ENCODE data around the gene RTL1. TPM values are rescaled to one million over a fixed set of nuclear protein-coding genes. Genes with fewer than 3 reads are reported as not detected.

The RTL1 gene
- 159 and 161 TPM in 2 replicates for total RNA-seq
- long read RNA-seq, full-length matches to known transcripts, result 3 of 6 reads
- long read RNA-seq, partial matches to known transcripts, result 1 of 6 reads
- long read RNA-seq, other reads (novel, unspliced or antisense), result 2 of 6 reads

GRCh38 chr14:100903672-100904185 is at the start of gene RTL1:
Gene RTL1 (minus strand): TSS chr14:100903722. CDS start chr14:100884788, 18,934 bp downstream.
- no peaks in the 10 kb centered on the region for H3K9me3 Mint-ChIP-seq (ENCODE audit: low read depth)
- peak within 1 kb of the TSS; percentile 86 for H3K27ac Mint-ChIP-seq
- H3K4me3 Mint-ChIP-seq (ENCODE audit: low read depth), result peak within 1 kb of the TSS; percentile 77

GRCh38 chr14:100950024-100950423 is 46.5 kb upstream of the RTL1 start:
- H3K9me3 Mint-ChIP-seq (ENCODE audit: low read depth), result no peaks in the 10 kb centered on the region
- no peak for TF ChIP-seq CTCF (IDR thresholded peaks at IDR 0.05; ENCODE audit: unreplicated experiment)
- no peak for DNase-seq (ENCODE audit: low spot score, unreplicated experiment)
- H3K27ac Mint-ChIP-seq, result no peak overlapping the region
- H3K27me3 Mint-ChIP-seq, result no peaks in the 10 kb centered on the region
- no peaks in the 10 kb centered on the region for H3K4me1 Mint-ChIP-seq (ENCODE audit: low read depth)
- no peak overlapping the region for H3K4me3 Mint-ChIP-seq (ENCODE audit: low read depth)
- peaks cover 2% of the 10 kb centered on the region for H3K36me3 Mint-ChIP-seq (ENCODE audit: insufficient read depth)

More at GRCh38 chr14:100903672-100904185, at the start of gene RTL1:
- peaks cover 28% of the 10 kb centered on the region for H3K27me3 Mint-ChIP-seq
- peaks cover 4% of the 10 kb centered on the region for H3K36me3 Mint-ChIP-seq (ENCODE audit: insufficient read depth)
- no peak for DNase-seq (ENCODE audit: low spot score, unreplicated experiment)
- H3K4me1 Mint-ChIP-seq (ENCODE audit: low read depth), result peaks cover 49% of the 10 kb centered on the region
- no peak for TF ChIP-seq CTCF (IDR thresholded peaks at IDR 0.05; ENCODE audit: unreplicated experiment)

GRCh38 chr14:100944052-100944451 is 40.5 kb upstream of the RTL1 start:
- Mint-ChIP-seq H3K36me3 (ENCODE audit: insufficient read depth) (peaks cover 5% of the 10 kb centered on the region), H3K27me3 (no peaks in the 10 kb centered on the region), H3K27ac (no peak overlapping the region)

GRCh38 chr14:100930270-100930669 is 26.7 kb upstream of the RTL1 start:
- Mint-ChIP-seq H3K27me3 (peaks cover 3% of the 10 kb centered on the region), H3K4me1 (ENCODE audit: low read depth) (no peaks in the 10 kb centered on the region), H3K36me3 (ENCODE audit: insufficient read depth) (peaks cover 8% of the 10 kb centered on the region), H3K4me3 (ENCODE audit: low read depth) (no peak overlapping the region), H3K27ac (no peak overlapping the region), H3K9me3 (ENCODE audit: low read depth) (peaks cover 13% of the 10 kb centered on the region)
- no peak for DNase-seq (ENCODE audit: low spot score, unreplicated experiment)
- no peak for TF ChIP-seq CTCF (IDR thresholded peaks at IDR 0.05; ENCODE audit: unreplicated experiment)

More at GRCh38 chr14:100944052-100944451, 40.5 kb upstream of the RTL1 start:
- no peak for DNase-seq (ENCODE audit: low spot score, unreplicated experiment)
- Mint-ChIP-seq H3K4me1 (ENCODE audit: low read depth) (no peaks in the 10 kb centered on the region), H3K9me3 (ENCODE audit: low read depth) (no peaks in the 10 kb centered on the region), H3K4me3 (ENCODE audit: low read depth) (no peak overlapping the region)
- no peak for TF ChIP-seq CTCF (IDR thresholded peaks at IDR 0.05; ENCODE audit: unreplicated experiment)

- peaks cover 2% of the 10 kb centered on the region for H3K36me3 Mint-ChIP-seq (ENCODE audit: insufficient read depth)
- no peak for DNase-seq (ENCODE audit: low spot score, unreplicated experiment)
- H3K27me3 Mint-ChIP-seq, result no peaks in the 10 kb centered on the region
- no peak overlapping the region for H3K4me3 Mint-ChIP-seq (ENCODE audit: low read depth)
- TF ChIP-seq CTCF (IDR thresholded peaks at IDR 0.05; ENCODE audit: unreplicated experiment), result no peak
- H3K9me3 Mint-ChIP-seq (ENCODE audit: low read depth), result no peaks in the 10 kb centered on the region
- H3K4me1 Mint-ChIP-seq (ENCODE audit: low read depth), result peaks cover 4% of the 10 kb centered on the region
- H3K27ac Mint-ChIP-seq, result no peak overlapping the region
Observed at GRCh38 chr14:100915560-100915959, 12.0 kb upstream of the RTL1 start.
